ENCODE data around the gene RAB5A.
A peak's percentile ranks its signal among the peaks of the same experiment; 100 is the strongest.
"Not testable (repeated sequence)": the region's sequence is repeated elsewhere in the genome, so short reads cannot be mapped to it uniquely, and the experiment has no call there.

The RAB5A gene, protein sequence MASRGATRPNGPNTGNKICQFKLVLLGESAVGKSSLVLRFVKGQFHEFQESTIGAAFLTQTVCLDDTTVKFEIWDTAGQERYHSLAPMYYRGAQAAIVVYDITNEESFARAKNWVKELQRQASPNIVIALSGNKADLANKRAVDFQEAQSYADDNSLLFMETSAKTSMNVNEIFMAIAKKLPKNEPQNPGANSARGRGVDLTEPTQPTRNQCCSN

DNA sequence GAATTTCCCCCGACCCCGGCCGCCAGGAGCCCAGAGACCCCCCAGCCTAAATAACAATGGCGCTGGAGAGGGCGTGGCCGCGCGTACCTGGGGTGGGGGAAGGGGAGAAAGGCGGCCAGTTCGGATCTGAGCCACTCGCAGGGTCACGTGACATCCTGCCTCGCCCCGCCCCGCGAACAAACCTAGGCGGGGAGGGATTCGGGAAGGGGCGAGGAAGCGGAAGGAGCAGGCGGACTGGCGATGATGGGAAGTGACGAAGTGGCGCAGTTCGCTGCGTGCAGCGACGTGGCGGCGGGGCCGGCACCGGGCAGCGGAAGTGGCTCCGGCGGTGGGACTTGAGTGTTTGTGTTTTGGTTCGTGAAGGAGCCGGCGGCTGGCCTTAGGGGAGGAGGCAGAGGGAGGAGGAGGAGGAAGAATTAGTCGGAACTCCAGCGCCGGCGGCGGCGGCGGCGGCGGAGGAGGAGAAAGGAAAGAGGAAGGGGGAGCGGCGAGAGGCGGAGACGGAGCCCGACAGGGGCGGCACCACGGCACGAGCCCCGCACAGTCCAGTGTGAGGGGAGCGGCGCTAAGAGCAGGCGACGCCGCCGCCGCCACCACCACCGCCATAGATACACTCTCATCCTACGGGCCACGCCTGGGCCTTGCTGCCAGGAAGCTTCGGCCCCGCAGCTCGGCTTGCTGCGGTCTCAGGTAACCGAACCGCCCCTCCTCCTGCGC, at the start of gene RAB5A:
RAB5A (plus strand) TSS at position 266 of the 717 bp plus-strand sequence. CDS start 3,802 bp downstream, outside the sequence.
- peak; percentile 90 for DNase-seq

DNA sequence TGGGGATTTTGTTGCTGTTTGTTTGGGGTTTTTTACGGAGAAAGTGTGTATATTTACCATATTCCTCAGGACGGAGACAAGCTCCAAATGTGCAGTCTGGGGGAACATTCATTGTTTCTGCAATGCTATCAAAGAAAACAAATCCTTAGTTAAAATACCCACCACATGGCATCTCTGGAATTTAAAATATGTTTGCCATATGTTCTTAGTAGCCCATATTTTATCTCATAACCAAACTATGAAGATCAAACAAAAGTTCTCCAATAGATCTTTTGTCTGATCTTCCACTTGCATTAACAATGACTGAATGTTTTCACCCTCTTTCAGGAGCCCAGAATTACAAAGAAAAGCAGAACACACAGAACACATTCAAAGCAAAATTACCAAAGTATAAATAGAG, 48.2 kb upstream of the RAB5A start:
- DNase-seq = no peak

DNA sequence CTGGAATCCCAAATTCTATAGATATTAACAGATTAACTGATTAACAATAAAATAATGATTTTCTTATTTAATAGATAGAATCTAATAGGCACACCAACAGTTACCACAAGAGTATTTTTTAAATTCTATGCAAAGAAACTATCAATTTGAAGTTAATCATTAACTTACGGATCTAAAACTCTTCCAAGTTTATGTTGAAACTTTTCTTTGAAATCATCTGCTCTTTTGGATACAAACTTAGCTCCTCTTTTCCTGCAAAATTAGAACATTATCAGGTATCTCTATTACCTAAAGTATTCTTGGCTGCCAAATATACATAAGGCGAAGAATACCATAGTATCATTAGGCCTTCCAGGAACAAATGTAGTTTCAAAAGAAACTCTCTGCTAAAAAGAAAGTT, 47.6 kb upstream of the RAB5A start:
- DNase-seq = no peak

DNA sequence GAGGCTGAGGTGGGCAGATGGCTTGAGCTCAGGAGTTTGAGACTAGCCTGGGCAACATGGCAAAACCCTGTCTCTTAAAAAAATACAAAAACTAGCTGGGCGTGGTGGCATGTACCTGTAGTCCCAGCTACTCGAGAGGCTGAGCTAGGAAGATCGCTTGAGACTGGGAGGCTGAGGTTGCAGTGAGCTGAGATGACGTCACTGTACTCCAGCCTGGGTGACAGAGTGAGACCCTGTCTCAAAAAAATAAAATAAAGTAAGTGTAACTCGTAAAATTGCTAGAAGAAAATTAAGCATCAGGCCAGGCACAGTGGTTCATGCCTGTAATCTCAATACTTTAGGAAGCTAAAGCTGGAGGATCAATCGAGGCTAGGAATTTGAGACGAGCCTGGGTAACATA, 47.1 kb upstream of the RAB5A start:
- DNase-seq = not testable (repeated sequence)

DNA sequence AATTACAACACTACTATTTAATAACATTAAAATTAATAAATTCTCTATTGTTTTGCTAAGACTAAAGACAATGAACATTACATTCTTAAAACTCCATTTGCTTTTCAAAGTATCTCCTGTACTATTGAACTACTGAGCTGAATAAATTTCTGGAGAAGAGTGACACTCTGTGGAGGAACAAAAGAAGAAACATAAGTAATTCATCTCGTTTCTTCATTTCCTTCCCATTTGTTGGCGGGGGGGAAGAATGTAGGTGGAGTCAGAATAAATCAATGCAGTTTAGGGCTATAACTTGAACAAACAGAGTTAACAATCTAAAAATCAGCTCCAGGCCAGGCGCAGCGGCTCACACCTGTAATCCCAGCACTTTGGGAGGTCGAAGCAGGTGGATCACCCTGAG, 45.6 kb upstream of the RAB5A start:
- no peak for DNase-seq

DNA sequence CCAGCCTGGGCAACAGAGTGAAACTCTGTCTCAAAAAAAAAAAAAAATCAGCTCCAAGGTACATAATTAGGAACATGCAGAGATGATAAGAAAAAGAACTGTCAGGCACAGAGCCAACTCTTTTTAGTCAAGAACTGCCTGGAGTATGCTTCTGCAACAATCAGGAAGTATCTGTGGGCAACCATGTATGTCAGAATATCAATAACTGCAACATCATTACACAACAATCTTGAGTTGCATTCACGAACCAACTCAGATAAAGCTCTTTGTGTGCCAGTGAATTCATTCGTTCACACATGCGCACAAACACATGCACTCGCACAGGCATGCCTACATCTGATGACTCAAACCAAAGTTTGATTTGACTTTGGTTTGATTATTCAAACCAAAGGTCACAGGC, 45.0 kb upstream of the RAB5A start:
- no peak for DNase-seq

DNA sequence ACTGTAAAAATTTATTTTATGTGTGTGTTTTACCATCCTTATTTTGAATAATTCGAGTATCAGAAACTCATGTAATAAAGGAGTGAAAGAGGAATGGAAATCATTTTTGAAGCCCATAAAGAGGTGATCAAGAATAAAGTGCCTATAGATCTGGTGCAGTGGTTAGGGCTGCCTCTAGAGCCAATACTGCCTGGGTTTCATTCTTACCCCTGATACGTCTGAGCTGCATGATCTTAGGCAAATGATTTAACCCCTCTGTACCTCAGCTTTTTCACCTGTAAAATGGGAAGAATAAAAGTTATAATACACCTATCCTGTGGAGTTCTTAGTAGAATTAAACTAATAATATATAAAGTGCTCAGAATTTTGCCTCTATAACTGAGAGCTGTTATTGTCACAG, 43.2 kb upstream of the RAB5A start:
- DNase-seq = no peak

DNA sequence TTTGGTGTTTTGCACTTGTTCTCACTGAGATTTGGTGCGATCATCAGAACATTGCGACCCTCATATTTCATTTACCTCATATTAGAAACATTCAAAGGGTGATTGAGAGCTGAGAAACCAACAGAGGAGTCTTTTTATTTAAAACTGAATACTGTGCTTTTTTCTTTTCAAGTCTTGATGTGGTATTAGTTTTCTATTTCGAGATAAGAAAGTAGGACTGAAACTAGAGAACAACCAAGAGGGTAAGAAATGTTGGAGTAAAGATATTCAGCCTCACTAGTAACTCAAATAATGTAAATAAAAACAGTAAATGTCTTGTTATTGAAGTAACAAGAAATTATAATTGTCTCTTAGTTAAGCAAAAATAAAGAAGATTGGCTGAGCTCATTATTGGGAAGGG, 39.4 kb upstream of the RAB5A start:
- DNase-seq = no peak

DNA sequence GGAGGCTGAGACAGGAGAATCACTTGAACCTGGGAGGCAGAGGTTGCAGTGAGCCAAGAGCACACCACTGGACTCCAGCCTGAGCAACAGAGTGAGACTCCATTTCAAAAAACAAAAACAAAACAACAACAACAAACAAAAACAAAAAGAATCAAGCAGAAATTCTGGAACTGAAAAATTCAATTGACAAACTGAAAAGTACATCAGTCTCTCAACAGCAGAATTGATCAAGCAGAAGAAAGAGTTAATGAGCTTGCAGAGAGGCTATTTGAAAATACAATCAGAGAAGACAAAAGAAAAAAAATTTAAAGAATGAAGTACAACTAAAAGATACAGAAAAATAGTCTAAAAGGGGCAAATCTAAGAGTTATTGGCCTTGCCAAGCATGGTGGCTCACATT, 35.4 kb upstream of the RAB5A start:
- no peak for DNase-seq

DNA sequence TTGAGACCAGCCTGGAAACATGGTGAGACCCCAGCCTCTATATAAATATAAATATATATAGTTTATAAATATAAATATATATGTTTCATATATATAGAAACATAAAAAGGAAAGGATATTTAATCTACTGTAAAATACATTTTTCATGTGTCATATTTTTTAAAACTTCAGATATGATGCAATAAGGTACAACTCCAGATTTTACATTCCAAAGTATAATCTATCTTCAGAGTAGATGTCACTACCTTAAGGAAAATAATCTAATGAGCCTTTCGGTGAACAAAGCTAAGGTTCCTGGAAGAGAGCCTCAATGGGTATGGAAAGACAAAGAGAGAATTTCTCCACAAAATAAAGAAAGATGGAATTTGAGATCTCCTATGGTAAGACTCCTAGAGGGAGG, 29.7 kb upstream of the RAB5A start:
- no peak for DNase-seq

DNA sequence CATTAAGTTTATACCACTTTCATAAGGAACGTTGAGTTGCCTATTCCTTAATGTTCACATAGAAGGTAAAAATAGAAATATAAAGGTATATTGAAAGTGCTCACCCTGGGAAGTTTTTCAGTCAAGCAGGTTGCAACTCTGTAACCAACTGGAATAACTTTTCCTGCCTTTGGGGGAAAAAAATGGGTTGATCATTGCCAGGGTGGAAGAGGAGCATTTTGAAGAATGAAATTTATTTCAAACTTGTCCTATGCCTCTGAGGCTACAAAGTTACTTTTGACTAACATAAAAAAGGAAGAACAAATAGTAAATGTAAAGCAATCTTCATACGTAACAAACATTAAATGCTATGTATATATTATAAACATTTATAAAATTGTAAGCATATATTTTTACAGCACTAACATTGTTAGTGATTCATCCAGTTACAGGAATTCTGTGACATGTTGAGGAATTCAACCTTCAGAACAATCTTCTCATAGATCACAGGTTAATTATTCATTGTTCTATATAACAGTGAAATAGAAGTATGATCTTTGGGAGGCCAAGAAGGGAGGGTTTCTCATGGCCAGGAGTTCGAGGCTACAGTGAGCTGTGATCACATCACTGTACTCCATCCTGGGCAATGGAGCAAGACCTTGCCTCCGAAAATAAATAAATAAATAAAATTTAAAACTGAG, 26.4 kb upstream of the RAB5A start:
- no peak for DNase-seq

DNA sequence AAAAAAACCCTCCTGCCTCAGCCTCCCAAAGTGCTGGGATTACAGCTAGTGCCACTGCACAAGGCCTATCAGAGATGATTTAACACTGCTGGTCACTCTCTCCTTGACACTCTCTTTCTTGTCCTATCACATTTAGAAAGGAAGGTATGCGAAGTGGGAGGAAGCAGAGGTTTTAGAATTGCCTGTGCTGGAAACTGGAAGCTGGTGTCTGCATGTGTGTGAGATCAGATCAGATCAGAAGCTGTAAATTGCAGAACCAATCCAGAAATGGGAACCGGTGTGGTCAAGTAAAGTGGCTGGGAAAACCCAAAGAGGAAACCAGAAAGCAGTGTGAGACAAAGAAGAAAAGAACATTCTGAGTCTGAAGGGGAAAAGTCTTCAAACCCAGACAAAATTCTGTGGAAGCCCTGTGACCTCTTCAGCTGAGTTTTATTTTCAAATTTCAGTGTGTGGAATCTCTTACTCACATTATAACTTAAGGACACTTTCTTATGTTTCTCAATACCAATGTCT, 15.7 kb upstream of the RAB5A start:
- no peak for DNase-seq

DNA sequence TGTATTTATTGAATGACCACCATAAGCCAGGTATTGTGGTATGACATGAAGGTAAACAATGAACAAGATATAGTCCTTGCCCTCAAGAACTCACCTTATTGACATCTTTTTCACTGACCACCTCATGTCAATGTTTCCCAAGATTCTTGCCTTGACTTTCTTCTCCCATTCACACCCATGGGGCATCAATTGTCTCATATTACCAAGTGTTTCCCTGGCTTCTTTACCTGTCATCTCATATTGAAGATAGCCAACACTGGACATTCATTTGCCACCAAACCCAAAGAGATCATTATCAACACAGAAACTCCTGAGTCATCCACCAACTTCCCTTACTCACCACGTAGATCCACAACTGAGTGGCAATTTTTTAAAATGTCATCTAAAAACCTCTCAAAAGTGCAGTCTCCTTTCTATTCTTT, 15.1 kb upstream of the RAB5A start:
- no peak for DNase-seq

DNA sequence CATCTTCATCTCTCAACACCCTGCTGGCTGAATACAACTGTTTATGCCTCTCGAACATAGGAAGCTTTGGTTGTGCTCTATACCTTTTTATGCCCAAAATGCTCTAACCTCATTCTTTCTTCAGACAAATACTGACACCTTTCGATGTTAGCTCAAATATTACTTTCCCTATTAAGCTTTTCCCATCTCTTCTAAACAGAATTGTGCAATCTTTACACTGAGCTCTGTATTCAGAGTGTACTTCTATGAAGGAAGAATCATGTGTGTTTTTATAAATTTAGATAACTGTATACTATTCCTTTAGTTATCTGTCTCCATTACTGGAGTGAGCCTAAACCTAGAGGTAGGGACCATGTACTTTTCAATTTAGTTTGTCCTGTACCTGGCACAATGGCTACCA, 14.5 kb upstream of the RAB5A start:
- DNase-seq = no peak

DNA sequence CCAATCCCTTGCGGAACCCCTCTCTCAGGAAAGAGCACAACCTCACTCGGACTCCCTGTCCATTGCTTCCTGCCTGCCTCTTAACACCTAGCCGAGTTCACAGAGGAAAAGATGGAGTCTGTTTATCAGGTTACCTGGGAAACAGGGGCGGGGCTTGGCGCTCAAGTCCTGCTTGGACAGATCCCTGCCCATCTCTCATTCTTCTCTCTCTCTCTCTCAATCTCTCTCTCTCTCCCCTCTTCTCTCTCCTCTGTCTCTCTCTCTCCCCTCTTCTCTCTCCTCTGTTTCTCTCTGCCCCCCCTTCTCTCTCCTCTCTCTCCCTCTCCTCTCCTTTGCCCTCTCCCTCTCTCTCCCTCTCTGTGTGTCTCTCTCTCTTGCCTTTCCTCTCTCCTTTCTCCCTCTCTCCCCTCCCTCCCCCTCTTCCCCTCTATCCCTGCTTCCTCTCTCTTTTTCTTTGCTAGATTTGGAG, 12.8 kb upstream of the RAB5A start, which contains the start of gene EFHB:
EFHB (minus strand) TSS at position 120 of the 469 bp plus-strand sequence. CDS start 199 bp downstream, outside the sequence.
- peak; percentile 19 for DNase-seq

DNA sequence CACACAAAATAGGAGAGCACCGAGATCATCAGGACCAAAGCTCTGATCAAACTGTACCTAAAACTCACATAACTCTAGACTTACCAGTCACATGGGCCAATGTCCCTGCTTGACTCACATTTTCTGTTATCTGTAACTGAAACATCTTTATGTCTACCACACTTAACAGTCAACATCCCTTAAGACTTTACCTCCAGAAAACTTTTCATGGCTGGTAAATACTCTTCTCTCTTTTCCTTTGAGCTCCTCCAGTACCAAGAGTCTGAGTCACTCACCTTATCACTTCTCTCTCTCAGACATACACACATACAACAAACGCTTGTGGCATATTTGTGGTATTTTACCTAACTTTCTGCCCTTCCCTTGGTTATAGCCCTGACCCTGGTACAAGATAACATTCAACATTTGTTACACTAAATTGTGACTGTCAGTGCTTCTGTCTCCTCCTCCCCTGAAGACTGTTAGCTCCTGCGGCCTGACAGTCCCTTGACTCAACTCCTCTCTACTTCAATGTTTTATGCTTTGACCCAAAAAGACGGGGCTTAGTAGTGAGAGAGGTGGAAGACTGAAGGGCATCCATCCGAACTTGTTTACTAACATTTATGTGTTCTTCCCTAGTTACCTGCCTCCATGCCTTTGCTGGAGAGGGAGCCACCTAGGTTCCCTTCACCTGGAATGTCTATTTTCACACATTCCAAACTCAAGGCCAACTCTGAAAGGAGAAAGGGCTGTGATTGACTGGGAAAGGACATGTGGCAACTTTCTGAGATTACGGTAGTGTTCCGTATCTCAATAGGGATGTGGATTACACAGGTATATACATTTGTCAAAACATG, 9.2 kb upstream of the RAB5A start:
- DNase-seq = no peak

DNA sequence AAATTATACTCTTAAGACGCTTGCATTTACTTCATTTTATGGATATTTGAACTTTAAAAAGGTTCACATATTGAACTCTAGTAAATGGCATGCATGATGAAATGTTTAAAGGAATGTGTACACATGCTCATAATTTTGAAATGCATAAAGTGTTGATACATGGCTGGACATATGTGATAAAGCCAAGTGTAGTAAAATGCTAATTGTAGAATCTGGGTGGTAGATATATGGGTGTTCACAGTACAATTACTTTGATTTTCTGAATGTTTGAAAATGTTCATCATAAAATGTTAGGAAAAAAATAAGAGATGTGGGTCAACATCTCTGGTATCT, 8.6 kb upstream of the RAB5A start:
- DNase-seq = no peak

DNA sequence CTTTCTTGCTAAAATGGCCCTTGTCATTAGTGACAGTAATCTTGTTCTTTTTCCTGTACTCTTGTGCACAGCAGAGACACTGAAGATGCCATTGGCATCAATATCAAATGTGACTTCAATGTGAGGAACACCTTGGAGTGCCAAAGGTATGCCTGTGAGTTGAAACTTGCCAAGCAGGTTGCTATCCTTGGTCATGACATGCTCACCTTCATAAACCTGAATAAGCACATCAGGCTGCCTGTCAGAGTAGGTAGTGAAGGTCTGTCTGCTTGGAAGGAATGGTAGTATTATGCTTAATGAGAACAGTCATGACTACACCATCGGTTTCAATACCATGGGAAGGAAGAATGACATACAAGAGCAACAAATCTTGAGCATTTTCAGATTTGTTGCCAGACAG, 6.3 kb upstream of the RAB5A start:
- DNase-seq = no peak

DNA sequence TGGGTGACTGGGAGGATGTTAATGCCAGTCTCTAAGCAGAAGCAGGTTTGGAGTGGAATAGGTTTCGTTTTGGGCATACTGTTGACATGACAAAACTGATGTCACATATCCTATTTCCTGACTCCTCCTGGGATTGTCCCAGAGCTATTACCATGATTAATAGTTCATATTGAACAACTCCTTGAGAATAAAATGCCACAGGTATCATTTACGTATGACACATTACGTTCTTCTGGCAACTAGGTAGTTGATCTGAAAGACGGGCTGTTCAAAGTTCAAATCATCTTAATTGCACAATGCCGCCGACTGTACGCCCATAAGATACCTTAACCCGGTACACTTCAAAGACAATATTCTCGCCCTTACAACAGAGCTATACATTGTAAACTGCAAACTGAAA, 1.4 kb upstream of the RAB5A start:
- no peak for DNase-seq

DNA sequence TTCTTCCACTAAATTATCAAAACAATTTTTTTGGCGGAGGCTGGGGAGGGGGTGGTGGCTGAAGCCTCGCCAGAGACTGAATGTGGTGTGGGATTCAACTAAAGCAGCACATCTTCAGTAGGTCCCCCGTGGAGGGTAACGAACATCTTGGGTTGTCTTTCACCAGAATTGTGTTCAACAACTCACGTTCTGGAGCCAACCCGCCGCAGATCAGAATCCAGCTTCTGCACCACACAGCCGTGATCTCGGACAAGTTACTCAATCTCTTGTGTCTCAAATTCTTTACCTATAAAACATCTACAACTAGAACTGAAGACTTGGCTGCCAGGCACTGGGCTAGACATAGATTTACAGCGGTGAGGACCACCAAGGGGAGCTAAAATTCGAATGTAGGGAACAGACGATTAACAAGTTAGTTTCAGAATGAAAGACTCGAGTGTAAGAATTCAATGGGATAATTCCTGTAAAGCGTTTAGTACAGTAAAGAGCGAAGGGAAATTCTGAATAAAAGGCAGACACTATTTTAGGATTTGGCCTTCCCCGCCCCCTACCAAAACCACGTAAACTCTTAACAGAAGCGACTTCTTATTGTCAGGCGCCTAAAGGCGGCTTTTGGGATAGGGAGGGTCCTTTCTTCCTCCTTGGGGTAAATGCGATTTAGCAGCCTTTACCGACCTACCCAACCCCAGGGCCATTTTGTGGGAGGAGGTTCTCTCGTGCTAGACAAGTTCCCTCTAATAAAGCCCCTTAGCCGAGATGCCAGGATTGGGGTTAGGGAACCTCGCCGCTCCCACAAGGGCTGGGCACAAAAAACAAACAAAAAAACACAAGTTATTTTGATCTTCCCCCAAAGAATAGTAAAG, 697 bp upstream of the RAB5A start:
- no peak for DNase-seq

DNA sequence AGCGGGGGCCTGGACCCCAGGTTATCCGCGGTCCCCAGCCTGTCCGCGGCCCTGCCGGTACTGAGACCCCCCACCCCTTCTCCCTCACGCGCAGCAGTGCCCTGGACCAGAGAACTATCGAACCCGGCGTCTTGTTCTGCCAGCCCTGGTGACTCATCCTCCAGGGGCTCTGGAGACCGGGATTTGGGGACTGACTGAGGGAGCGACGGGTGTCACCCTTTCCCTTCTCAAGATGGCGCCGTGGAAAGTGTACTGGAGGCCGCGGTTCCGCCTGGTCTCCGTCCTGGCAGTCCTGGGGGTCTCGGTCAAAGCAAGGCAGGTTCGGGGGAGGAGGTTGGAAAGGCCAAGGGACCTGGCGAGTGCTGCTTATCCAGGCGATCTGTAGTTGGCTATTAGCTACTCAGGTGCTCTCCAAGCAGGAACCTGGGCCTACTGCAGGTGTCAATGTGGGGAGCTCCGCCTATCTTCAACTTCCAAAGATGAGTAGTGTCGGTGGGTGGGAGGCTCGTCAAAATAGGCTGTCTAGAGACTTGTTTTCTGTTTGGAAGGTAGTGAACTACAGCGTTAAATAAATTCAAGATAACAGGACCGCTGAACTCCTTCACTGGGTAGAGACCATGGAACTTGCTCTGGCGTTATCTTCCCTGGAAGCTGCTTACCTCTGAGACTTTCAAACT, 790 bp downstream of the RAB5A start:
- peak; percentile 6 for DNase-seq
